GM21737 (cell line): ENCODE data around the gene RPTN.
"Not testable (repeated sequence)": the region's sequence is repeated elsewhere in the genome, so short reads cannot be mapped to it uniquely, and the experiment has no call there.

Source experiments
- ATAC-seq: cut with Tn5 transposase; IDR thresholded peaks from one replicate; pipeline ENCODE4 v1.9.1; 2021; ENCODE audit warnings: mild to moderate bottlenecking, moderate library complexity; ENCODE audit not compliant: unreplicated experiment

RPTN gene

DNA sequence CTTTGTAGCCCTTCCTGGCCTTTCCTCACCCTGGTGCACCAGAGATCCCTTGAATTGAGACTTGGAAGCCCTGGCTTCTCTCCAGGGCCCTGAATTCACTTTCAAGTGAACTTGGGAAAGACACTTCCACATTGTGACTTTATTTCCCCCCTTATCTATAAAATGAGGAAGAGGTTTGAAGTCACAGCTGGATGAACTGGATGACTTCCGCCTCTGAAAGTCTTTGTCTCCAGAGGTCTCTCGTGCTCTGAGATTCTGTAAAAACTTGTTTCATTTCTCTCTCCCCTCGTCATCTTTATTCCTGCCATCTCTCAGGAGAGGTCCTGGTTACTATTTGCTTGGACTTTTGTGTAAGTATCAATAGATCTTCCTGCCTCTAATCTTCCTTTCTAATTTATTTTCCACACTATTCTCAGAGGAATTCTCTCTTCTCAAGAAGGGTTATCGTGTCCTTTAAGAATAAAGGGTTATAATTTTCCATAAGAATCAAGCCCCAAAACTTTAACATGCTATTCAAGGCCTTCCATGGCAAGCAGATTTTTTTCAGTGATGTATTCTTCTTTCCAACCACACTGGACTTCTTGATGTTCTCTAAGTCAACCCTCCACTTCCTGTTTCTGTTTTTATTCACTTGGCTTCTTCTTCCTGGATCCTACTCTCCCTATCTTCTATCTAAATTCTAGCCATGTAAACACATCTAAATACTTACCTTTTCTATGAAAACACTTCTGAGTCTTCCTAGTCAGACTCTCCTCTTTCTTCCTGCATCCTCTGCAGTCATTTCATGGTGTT, 6.5 kb upstream of the RPTN start:
- ATAC-seq, result no peak

DNA sequence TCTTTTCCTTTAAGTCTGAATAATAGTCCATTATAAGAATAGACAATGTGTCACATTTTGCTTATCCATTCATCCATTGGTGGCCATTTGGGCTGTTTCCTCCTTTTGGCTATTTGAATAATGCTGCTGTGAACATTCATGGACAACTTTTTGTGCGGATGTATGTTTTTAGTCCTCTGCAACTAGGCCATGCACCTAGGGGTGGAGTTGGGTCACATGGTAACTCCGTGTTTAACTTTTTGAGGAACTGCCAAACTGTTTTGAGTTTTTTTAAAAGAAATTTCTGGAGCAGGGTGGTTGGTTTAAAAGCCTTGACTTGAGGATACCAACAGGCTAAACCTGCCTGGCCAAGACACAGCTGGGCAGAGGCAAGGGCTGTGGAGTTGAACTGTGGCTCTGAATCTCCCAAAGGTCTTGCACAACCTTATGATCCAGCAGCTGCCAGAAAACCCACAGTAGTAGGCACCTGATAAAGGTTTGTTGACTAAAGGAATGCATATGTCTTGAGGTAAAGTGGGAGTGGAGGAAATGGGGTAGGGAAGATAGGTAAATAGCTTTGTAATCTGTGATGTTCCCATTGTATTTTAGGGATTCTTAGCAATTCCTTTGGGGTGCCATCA, 5.6 kb upstream of the RPTN start:
- no peak for ATAC-seq

DNA sequence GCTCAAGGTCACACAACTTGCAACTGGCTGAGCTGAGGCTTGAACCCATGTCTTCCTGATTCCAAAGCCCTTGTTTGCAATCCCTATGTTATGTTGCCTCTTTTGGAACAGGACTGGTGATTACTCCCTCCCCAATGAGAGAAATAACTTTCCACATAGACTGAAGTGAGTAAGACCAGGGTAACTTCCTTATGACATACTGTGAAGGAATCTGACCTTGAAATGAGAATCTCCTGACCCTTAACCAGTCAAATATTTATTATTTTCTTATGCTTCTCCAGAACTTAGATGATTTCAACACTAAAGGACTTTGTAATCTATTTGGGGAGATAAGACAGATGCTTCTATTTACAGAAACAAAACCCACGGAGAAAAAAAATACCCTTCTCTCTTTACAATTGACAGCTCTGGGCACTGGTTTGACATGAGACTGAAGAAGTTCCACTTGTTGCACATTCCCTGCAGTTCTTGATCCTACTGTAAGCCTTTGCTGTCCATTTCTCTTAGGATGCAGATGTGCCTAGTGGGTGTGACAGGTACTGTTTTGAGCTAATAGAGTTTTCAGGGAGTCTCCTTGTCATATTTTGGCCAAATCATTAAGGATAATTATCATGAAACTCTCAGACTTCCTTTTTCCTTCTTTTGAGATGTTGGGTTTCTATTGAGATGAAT, 3.9 kb upstream of the RPTN start:
- no peak for ATAC-seq

DNA sequence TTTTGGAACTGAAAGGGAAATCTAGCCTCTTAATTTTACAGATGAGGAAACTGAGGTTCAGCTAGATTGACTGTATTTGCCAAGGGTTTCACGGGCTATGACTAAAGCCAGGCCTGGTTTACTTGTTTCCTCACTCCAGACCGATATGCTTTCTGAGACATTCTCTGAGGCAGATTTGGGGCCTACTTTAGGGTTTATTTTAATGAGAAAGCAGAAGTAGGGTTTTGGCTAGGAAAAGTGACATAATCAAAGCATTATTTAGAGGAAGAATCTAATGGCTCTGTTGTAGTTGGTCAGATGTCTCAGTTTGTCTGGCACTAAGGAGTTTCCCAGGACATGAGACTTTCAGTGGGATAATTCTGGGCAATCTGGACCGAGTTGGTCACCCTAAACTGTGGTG, 1.5 kb upstream of the RPTN start:
- ATAC-seq, result no peak

DNA sequence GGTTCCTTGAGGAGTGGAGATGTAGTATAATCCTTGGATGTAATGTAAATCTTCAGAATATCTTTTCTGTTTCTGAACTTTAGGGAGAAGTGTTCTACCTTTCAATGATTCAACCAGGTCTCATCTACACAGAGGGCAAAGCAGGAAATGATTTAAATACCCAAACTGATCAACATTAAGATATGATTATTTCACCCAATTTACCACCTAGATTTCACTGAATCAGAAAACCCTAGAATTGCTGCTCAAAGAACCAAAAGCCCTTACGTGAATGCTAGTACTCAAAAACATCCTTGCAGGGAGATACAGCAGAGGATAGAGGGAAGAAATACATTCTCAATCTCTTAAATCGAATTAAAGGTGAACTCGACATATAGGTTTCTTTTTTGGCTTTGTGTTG, 5.0 kb downstream of the RPTN start:
- ATAC-seq, result no peak

DNA sequence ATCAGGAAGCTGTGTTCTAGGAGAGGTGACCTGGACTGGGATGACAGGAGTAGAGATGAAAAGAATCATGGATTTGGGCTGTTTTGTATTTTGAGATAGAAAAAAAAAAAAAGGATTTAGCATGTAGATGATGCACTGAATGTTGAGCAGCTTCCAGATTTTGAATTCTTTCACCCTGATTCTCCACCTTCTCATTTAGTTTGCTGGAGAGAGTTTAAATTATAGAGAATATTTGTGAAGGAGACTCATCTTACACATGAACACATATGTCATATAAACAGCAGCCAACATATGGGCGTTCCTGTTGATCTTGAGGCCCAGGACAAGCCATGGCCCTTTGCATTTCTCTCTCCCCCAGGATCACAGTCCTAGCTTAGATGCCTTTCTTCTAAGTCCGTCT, 7.4 kb downstream of the RPTN start:
- ATAC-seq, result no peak

DNA sequence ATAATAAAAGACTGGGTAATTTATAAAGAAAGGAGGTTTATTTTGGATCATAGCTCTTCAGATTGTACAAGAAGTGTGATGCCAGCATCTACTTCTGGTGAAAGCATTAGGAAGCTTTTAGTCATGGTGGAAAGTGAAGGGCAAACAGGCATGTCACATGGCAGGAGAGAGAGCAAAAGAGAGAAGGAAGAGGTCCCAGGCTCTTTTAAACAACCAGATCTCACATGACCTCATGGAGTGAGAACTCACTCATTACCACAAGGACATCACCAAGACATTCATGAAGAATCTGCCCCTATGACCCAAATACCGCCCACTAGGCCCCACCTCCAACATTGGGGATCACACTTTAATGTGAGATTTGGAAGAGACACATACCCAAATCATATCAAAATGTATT, 10.0 kb downstream of the RPTN start:
- no peak for ATAC-seq

DNA sequence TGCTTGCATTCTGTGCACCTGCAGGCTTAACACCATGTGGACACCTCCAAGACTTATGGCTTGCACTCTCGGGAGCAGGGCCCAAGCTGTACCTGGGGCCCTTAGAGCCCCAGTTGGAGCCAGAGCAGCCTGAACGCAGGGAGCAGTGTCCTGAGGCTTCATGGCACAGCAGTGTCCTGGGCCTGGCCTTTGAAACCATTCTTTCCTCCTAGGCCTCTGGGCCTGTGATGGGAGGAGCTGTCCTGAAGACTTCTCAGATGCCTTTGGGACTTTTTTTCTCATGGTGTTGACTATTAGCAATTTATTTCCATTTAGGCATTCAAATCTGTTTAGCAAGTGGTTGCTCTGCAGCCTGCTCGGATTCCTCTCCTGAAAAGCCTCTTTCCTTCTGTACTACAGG, 11.0 kb downstream of the RPTN start:
- no peak for ATAC-seq

DNA sequence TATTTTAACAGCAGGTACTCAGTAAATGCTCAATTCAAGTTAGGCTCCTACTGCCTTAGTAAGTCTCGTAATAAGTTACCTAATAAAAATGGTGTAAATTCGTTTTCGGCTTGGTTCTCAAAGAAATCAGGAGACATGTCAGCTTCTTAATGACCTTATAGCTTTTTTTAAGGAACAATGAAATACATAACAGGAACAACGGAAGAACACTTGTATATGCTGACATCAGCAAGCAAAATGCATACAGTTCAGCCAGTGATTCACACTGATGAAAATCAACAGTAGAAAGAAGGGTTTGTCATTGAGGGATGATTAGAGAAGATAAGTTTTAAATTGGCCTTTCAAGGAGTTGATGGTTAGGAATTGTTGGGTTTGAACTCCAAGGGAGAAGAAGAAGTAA, 13.3 kb downstream of the RPTN start:
- no peak for ATAC-seq

DNA sequence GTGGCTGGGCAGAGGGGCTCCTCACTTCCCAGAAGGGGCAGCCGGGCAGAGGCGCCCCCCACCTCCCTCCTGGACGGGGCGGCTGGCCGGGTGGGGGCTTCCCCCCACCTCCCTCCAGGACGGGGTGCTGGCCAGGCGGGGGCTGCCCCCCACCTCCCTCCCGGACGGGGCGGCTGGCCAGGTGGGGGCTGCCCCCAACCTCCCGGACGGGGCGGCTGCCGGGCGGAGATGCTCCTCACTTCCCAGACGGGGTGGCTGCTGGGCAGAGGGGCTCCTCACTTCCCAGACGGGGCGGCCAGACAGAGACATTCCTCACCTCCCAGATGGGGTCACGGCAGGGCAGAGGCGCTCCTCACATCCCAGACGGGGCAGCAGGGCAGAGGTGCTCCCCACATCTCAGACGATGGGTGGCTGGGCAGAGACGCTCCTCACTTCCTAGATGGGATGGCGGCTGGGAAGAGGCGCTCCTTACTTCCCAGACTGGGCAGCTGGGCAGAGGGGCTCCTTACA, 14.3 kb downstream of the RPTN start:
- not testable (repeated sequence) for ATAC-seq

DNA sequence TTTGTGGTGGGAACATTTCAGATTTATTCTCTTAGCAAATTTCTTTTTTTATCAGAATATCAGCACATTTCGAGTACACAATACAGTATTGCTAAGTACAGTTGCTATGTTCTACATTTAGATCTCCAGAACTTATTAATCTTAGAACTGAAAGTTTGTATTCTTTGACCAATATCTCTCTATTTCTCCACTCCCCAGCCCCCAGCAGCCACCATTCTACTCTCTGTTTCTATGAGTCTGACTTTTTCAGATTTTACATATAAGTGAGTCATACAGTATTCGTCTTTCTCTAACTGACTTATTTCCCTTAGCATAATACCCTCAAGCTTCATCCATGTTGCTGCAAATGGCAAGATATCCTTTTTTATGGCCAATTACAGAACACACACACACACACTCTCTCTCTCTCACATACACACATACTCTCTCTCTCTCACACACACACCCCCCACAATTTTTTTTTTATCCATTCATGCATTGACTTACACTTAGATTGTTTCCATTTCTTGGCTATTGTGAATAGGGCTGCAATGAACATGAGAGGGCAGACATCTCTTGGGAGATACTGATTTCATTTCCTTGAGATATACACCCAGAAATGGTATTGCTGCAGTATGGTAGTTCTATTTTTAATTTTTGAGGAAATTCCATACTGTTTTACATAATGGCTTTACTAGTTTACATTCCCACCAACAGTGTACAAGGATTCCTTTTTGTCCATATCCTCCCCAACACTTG, 15.7 kb downstream of the RPTN start:
- ATAC-seq, result no peak

DNA sequence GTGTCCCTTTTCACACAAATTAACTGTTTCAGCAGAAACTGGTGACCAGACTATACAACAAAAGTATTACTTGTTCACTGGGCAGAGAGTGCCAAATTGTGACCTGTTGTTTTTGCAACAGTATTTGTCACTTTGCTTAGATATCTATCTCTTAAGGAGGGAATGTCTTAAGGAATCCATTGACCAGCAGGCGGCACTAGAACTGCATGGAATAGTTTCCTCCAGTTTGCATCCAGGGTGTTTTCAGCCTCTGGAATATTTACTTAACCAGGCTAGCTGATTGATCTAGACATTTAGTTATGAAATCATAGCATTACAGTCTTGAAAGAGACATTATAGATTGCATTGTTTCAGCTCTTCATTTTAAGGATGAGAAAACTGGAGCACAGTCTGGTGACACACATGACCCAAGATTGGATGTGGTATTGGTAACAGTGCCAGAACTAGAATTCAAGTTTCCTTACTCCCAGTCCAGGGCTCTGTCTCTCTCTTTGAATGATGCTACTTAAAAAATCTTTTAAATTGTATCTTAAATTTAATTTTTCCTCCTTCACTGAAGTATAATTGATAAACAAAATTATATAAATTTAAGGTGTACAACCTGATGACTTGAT, 16.9 kb downstream of the RPTN start:
- no peak for ATAC-seq

DNA sequence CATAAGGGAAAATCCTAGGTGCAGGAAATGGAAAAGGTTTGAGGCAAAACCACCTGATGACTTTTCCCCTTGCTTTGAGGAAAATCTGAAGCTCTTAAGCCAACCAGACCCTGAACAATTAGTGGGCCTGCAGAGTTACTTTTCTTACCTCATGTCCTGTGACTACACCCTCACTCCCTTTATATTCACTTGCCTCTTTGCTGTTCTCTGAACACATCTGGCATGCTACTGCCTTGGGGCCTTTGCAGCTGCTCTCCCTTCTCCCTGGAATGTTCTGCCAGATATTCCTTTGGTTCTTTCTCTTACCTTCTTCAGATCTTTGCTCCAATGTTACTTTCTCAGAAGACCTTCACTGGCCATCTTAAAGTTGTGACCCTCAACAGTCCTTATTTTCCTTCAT, 21.8 kb downstream of the RPTN start:
- no peak for ATAC-seq

DNA sequence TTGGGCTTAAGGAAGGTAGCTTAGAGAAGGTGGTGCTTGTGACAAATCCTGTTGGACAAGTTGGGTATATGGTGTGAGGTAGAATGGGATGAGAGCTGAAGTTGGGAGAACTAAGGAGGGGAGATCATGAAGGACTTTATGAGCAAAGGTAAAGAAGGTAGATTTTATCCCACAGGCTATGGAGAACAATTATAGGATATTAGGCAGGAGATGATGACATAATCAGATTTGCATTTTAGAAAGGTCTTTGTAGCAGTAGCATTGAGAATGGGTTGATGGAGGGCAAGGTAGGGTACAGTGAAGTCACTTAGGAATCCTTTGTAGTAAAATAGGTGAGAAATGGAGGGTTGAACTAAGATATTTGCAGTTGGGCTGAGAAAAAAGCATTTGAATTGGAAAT, 28.8 kb downstream of the RPTN start:
- ATAC-seq, result no peak

DNA sequence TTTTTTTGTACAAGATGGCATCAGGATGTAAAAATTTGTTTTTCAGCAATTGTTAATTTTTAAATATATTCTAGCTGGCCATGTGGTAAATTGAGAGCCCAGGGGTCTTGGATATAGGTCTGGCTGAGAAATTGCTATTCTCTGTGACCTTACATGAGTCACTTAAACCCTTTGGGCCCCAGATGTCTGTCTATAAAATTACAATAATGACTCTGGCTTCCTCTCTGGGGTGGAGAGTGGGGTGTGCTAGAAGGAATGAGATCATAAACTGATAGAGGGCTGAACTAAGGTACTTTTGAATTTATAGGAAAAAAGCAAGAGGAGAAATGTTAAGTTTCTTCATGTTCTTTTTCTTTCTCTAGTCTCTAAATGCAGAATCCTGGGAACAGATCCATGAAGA, 31.4 kb downstream of the RPTN start:
- no peak for ATAC-seq

DNA sequence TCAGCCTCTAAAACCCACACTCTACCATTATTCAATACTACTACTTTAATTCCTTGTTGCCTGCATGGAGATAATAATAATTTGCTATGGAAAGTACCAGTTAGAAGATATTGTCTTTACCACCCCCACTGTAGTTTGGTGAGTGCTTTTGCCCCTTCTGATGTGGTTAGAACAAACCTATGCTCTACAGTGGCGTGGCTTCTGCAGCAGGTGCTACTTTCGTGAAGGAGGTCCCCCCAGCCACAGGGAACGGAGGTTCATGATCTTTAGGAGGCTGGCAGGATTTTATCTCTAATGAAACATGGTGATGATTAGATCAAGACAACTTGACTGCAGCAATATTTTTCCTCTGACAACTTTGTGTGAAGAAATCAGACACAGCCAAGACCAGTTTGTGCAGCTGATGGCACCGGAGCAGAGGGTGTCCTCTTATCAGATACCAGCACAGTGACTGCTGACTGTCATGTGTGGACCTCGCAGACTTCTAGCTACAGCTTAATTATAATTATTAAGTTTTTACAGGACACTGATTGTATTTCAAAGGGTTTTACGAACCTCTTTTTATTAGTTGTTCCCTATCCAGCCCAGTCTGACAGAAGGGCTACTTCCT, 33.1 kb downstream of the RPTN start:
- ATAC-seq, result no peak

DNA sequence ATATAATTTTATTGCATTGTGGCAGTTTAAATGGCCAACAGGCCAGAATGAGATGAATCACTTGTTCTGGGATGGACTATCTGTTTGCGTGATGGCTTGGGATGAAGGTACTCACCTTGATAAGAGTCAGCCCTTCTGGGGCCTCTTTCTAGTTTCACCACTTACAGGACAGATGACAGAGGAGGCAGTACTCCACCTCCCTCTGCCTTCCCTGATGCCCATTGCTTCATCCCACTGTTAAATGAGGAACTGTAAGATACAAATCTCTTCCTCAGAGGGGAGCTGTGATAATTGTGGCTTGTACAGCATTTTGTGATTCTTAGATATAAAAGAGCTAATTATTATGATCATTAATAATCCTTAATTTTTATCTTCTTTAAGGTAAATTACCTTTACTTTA, 40.1 kb downstream of the RPTN start:
- ATAC-seq, result no peak

DNA sequence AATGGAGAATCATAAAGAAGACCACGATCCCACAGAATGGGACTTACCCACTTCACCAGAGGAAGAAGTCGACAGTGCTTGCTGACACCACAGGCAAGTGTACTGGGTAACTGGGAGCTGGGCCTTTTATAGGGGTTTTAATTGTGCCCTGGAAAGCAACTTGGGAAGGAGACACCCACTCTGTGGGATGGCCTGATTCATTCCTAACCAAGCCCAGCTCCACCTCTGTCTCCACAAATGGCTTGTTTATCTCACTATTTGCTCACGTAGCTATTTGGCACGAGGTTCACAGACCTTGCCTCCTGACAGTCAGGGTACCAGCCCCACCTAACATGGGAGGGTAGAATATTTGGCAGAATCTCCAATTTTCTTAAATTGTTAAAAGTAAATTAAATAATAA, 43.7 kb downstream of the RPTN start, which contains the start of gene TCHH:
Gene TCHH (minus strand): TSS at position 101 of the 400 bp plus-strand sequence. CDS start 1,364 bp downstream, outside the sequence.
- ATAC-seq, result no peak

DNA sequence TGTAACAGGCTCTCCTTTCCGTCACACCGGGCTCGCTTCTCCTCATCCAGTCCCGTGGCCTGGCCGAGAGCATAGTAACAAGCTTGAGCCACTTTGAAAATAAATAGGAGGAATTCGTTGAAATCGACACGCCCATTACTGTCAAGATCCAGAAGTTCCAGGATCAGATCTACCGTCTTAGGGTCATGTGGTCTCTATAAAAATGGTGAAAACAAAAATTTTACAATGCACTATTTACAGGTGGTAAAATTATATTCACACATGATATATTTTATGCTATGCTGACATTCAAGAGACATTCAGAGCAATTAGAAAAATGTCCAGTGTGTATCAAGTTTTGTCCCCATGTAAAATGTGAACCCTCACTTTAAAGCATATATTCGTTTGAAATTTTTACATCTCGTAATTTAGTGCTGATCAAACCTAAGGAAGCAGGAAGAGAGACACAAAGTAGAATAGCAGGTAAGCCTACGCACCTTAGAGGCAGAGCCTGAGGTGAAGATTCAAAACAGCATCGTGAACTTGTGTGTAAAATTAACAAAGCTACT, 46.1 kb downstream of the RPTN start:
- no peak for ATAC-seq
